Spleen (tissue), 7 donors: Measurements from ENCODE around the gene OR52B4.

Experiments
- CTCF ChIP-seq, 11 experiments: fragments of 200-600 bp in 7 of 11; fragments of 450-650 bp in 4 of 11; sonication (generic) in 4 of 11; IDR thresholded peaks in 8 of 11; conservative IDR thresholded peaks in 3 of 11; 1 replicate in 7 of 11; 2 replicates in 4 of 11; pipeline versions ENCODE4 v1.4.0 to v1.8.0; 2016 to 2021; ENCODE audit warnings: antibody characterized with exemption in 11 of 11, inconsistent platforms in 4 of 11, mild to moderate bottlenecking in 1 of 11
- POLR2A ChIP-seq, 3 donors: fragments of 450-650 bp; IDR thresholded peaks; one replicate each; pipeline ENCODE4 v1.5.1; 2017; ENCODE audit warnings: antibody characterized with exemption in 3 of 3, mild to moderate bottlenecking in 1 of 3
- POLR2AphosphoS5 ChIP-seq, 3 donors: sonication (generic); formaldehyde crosslinking; IDR thresholded peaks; one replicate each; pipeline ENCODE4 v1.5.1; 2017; ENCODE audit warnings: antibody characterized with exemption in 3 of 3
- donor health status: DM: no; HTN: no; CAD: no; lungs with moderate emphysema.
- donor health status: DM: no; HTN: no; CAD: no.
- donor health status: DM: no; HTN: no; CAD: no.

- no peak for TF ChIP-seq POLR2A (IDR thresholded peaks at IDR 0.05)
- TF ChIP-seq CTCF (IDR thresholded peaks at IDR 0.05 in 8 of 11, conservative IDR thresholded peaks at IDR 0.05 in 3 of 11): no peak
- no peak for TF ChIP-seq POLR2AphosphoS5 (IDR thresholded peaks at IDR 0.05)
These were observed 2.0 kb upstream of the OR52B4 start for GRCh38 chr11:4370166-4370565.
